HG03565 (cell line): ENCODE results near the gene GNA12.
A peak's percentile ranks its signal among the peaks of the same experiment; 100 is the strongest.
"Not testable (repeated sequence)": the region's sequence is repeated elsewhere in the genome, so short reads cannot be mapped to it uniquely, and the experiment has no call there.

Experiments used
- ATAC-seq: cut with Tn5 transposase; IDR thresholded peaks from one replicate; pipeline ENCODE4 v1.9.1; 2021; ENCODE audit warnings: mild to moderate bottlenecking, moderate library complexity; ENCODE audit not compliant: unreplicated experiment

The GNA12 gene

GRCh38 chr7:2702594-2702957 lies 141.5 kb downstream of the GNA12 start:
- no peak for ATAC-seq

- ATAC-seq, result no peak
These were observed 142.1 kb downstream of the GNA12 start for GRCh38 chr7:2701832-2702593.

- ATAC-seq, result no peak
These were observed 142.7 kb downstream of the GNA12 start for GRCh38 chr7:2701424-2701823.

GRCh38 chr7:2700141-2700850 lies 143.8 kb downstream of the GNA12 start:
- ATAC-seq, result no peak

GRCh38 chr7:2699289-2699620 lies 144.9 kb downstream of the GNA12 start:
- ATAC-seq, result no peak

- ATAC-seq, result peak; percentile 84
These were observed 145.4 kb downstream of the GNA12 start for GRCh38 chr7:2698581-2699288.

- ATAC-seq, result not testable (repeated sequence)
These were observed 150.0 kb downstream of the GNA12 start for GRCh38 chr7:2694122-2694436.

- ATAC-seq, result not testable (repeated sequence)
These were observed 150.5 kb downstream of the GNA12 start for GRCh38 chr7:2693420-2694121.

GRCh38 chr7:2692543-2692942 lies 151.6 kb downstream of the GNA12 start:
- no peak for ATAC-seq

- not testable (repeated sequence) for ATAC-seq
These were observed 152.1 kb downstream of the GNA12 start for GRCh38 chr7:2691932-2692439.

GRCh38 chr7:2691011-2691707 lies 152.9 kb downstream of the GNA12 start:
- ATAC-seq, result no peak

- ATAC-seq, result no peak
These were observed 154.0 kb downstream of the GNA12 start for GRCh38 chr7:2689951-2690705.

GRCh38 chr7:2689343-2689847 lies 154.7 kb downstream of the GNA12 start:
- ATAC-seq, result no peak

GRCh38 chr7:2688409-2689342 lies 155.4 kb downstream of the GNA12 start:
- ATAC-seq, result peak; percentile 69

GRCh38 chr7:2687881-2688318 lies 156.2 kb downstream of the GNA12 start, which contains the start of gene AMZ1:
Gene AMZ1, plus strand, starts transcription at chr7:2688202. Its CDS starts 12,250 bp downstream, at chr7:2700452.
- ATAC-seq, result no peak

- no peak for ATAC-seq
These were observed 156.7 kb downstream of the GNA12 start for GRCh38 chr7:2687338-2687869.

GRCh38 chr7:2686101-2686500 lies 158.0 kb downstream of the GNA12 start:
- ATAC-seq, result no peak

GRCh38 chr7:2684501-2684900 lies 159.6 kb downstream of the GNA12 start:
- ATAC-seq, result no peak
